SU-DHL-6 (cell line): ENCODE data around the gene RPL18A.

ENCODE experiments used
- H2AFZ ChIP-seq: fragments of 200-600 bp; sonication (generic); 2 replicates; pipeline ENCODE4 v1.6.1; 2014; ENCODE audit warnings: low read depth, mild to moderate bottlenecking, moderate library complexity, mixed read lengths, antibody characterized with exemption, low read length; ENCODE audit not compliant: severe bottlenecking
- H3F3A ChIP-seq: fragments of 200-600 bp; shearing (Covaris generic); 2 replicates; pipeline ENCODE4 v1.6.0; 2016; ENCODE audit warnings: antibody characterized with exemption, mild to moderate bottlenecking; ENCODE audit not compliant: insufficient read depth
- H3K27ac ChIP-seq: fragments of 200-600 bp; sonication (generic); 2 replicates; pipeline ENCODE4 v1.5.1; 2016; ENCODE audit warnings: low read depth, mild to moderate bottlenecking, low read length, moderate library complexity, mixed read lengths
- H3K27me3 ChIP-seq: fragments of 200-600 bp; sonication (generic), shearing (Covaris generic); 2 replicates; pipeline ENCODE4 v1.6.0; 2014; ENCODE audit warnings: mild to moderate bottlenecking, low read length
- H3K36me3 ChIP-seq: fragments of 200-600 bp; sonication (generic); 2 replicates; pipeline ENCODE4 v1.6.1; 2014; ENCODE audit warnings: mild to moderate bottlenecking, low read length, mixed read lengths
- H3K4me2 ChIP-seq: fragments of 300-600, 200-600 bp; shearing (Covaris generic), sonication (generic); 2 replicates; pipeline ENCODE4 v1.6.0; 2014; ENCODE audit warnings: low read length, low read depth, mild to moderate bottlenecking; ENCODE audit not compliant: poor library complexity, severe bottlenecking
- H3K4me3 ChIP-seq: fragments of 200-600 bp; sonication (generic); 2 replicates; pipeline ENCODE4 v1.5.1; 2014; ENCODE audit warnings: antibody characterized with exemption, low read length, mild to moderate bottlenecking, mixed read lengths; ENCODE audit not compliant: insufficient read depth, poor library complexity, severe bottlenecking
- H3K79me2 ChIP-seq: fragments of 200-600 bp; sonication (generic); 2 replicates; pipeline ENCODE4 v1.6.1; 2014; ENCODE audit warnings: mild to moderate bottlenecking, low read length, moderate library complexity; ENCODE audit not compliant: insufficient read depth
- H3K9ac ChIP-seq: fragments of 200-600 bp; sonication (generic); 2 replicates; pipeline ENCODE4 v1.7.0; 2014; ENCODE audit warnings: mild to moderate bottlenecking, low read length
- H3K9me2 ChIP-seq: fragments of 200-600 bp; sonication (generic); replicated peaks from 2 replicates; pipeline ENCODE4 v1.6.1; 2014; ENCODE audit warnings: low read length; ENCODE audit not compliant: insufficient read depth
- H3K9me3 ChIP-seq: fragments of 200-600 bp; sonication (generic); 2 replicates; pipeline ENCODE4 v1.6.1; 2014; ENCODE audit warnings: low read length, mixed read lengths; ENCODE audit not compliant: insufficient read depth
- H4K20me1 ChIP-seq: fragments of 200-600 bp; sonication (generic); 2 replicates; pipeline ENCODE4 v1.6.1; 2014; ENCODE audit warnings: low read depth, mild to moderate bottlenecking, antibody characterized with exemption, low read length, moderate library complexity, mixed read lengths
- EZH2phosphoT487 ChIP-seq: fragments of 200-600 bp; sonication (generic), shearing (Covaris generic); conservative IDR thresholded peaks from 2 replicates; pipeline ENCODE4 v1.6.1; 2018; ENCODE audit warnings: mild to moderate bottlenecking, antibody characterized with exemption, low read length, moderate library complexity, mixed read lengths
- TF ChIP-seq, protein P1 (sequence below): fragments of 200-600 bp; sonication (generic); IDR thresholded peaks from one replicate; pipeline ENCODE4 v1.5.1; 2017; ENCODE audit warnings: antibody characterized with exemption, mild to moderate bottlenecking, low read length, moderate library complexity; ENCODE audit not compliant: insufficient read depth, poor library complexity, severe bottlenecking

RPL18A gene

DNA sequence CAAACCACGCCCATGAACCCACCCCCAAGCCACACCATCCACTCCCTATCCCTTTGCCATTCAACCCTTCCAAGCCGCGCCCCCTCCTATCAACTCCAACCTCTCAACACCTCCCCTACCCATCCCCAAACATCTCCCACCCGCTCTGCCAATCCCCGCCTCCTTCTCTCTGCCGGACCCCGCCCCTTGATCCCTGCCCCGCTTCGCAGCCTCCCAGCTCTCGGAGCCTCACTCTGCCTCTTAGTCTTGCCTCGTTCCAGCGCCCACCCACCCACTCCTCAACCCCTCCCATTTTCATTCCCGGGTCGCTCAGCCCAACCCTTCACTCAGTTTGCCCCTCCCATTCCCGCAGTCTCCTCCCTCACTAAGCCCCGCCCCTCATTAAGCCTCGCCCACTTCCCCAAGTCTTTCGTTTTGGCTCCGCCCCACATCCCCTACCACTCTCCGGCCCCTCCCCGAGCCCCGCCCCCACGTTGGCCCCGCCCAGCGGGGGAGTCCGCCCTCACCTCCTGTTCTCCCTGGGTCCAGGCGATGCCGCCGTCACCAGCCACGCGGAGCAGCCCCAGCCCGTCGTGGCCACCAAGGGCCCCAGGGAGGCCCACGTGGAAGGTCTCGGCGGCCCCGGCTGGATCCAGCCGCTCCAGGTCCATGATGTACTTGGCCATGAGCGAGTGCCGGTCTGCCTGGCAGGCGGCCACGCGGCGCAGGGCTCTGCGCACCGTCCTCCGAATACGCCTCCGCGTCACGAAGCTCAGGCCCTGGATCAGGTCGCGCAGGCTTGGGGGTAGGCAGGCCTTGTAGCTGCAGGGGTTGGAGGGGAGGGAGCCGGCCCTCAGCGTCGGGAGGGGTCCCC lies 17.7 kb upstream of the RPL18A start:
- H3K27ac ChIP-seq, result no peak overlapping the region
- H3K9ac ChIP-seq, result no peak overlapping the region
- H4K20me1 ChIP-seq, result no peaks in the 10 kb centered on the region
- no peak overlapping the region for H2AFZ ChIP-seq
- H3K4me3 ChIP-seq, result no peak overlapping the region
- TF ChIP-seq, protein P1, sequence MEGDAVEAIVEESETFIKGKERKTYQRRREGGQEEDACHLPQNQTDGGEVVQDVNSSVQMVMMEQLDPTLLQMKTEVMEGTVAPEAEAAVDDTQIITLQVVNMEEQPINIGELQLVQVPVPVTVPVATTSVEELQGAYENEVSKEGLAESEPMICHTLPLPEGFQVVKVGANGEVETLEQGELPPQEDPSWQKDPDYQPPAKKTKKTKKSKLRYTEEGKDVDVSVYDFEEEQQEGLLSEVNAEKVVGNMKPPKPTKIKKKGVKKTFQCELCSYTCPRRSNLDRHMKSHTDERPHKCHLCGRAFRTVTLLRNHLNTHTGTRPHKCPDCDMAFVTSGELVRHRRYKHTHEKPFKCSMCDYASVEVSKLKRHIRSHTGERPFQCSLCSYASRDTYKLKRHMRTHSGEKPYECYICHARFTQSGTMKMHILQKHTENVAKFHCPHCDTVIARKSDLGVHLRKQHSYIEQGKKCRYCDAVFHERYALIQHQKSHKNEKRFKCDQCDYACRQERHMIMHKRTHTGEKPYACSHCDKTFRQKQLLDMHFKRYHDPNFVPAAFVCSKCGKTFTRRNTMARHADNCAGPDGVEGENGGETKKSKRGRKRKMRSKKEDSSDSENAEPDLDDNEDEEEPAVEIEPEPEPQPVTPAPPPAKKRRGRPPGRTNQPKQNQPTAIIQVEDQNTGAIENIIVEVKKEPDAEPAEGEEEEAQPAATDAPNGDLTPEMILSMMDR, result no peak
- no peak for TF ChIP-seq EZH2phosphoT487
- no peaks in the 10 kb centered on the region for H3K27me3 ChIP-seq
- no peaks in the 10 kb centered on the region for H3K9me3 ChIP-seq
- no peaks in the 10 kb centered on the region for H3K9me2 ChIP-seq
- no peak overlapping the region for H3K4me2 ChIP-seq
- H3K36me3 ChIP-seq, result no peaks in the 10 kb centered on the region
- no peaks in the 10 kb centered on the region for H3K79me2 ChIP-seq
- H3F3A ChIP-seq, result no peaks in the 10 kb centered on the region

DNA sequence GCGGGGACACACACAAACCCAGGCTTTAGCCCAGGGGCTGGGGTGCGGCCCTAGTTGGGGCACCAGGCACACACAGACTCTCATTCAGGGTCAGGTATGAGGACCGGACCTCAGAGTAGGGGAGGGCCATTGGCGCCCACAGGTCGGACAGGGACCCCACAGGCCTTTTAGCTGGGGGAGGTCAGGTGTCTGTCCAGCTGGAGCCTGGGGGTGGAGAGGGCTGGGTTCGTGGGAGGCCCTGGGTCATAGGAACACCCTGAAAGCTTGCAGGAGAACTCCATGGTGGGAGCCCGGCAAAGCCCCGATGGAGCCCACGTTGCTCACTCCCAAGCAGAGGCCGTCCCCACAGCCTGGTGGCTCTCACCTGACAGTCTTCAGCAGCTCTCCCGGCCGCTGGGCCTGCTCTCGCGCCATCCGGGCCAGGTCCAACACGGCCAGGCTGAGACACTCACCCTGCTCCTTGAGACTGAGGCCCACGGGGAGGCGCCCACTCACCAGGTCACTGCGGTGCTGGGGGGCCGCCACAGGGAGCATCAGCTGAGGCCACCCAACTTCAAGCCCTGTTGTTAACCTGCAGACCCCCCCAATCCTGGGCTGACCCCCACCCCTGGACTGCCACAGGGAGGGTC lies 16.9 kb upstream of the RPL18A start:
- Histone ChIP-seq H3K9ac (no peak overlapping the region), H3K27me3 (no peaks in the 10 kb centered on the region), H3K9me3 (no peaks in the 10 kb centered on the region), H3K27ac (no peak overlapping the region), H4K20me1 (no peaks in the 10 kb centered on the region), H3K4me2 (no peak overlapping the region), H2AFZ (no peak overlapping the region), H3F3A (no peaks in the 10 kb centered on the region), H3K36me3 (no peaks in the 10 kb centered on the region), H3K79me2 (no peaks in the 10 kb centered on the region), H3K9me2 (no peaks in the 10 kb centered on the region), H3K4me3 (no peak overlapping the region)
- no peak for TF ChIP-seq EZH2phosphoT487
- TF ChIP-seq, protein P1, result no peak

DNA sequence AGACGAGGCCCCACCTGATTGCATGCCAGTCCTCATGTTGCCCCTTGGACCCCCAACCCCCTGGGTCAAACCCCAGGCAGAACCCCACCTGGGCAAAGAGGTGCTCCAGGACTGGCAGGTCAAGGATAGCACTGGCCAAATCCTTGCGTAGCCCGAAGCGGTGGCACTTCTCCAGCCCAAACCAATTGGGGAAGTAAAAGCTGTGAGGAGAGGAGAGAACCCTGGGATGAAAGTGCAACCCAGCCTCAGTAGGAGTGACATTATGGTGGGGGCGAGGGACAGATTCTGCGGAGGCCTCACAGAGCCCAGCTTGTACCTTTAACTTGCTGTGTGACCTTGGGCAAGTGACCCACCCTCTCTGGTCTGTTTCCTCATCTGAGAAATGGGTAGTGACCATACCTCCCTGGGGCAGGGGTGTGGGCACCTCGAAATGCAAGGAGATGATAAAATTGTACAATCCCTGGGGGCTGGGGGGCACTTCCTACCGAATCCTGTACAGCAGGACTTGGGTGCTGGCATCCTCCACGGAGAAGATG lies 16.4 kb upstream of the RPL18A start:
- Histone ChIP-seq H4K20me1 (no peaks in the 10 kb centered on the region), H3K9me3 (no peaks in the 10 kb centered on the region), H3K27ac (no peak overlapping the region), H3K4me2 (no peak overlapping the region), H3F3A (no peaks in the 10 kb centered on the region), H3K9me2 (no peaks in the 10 kb centered on the region), H3K9ac (no peak overlapping the region), H3K27me3 (no peaks in the 10 kb centered on the region), H2AFZ (no peak overlapping the region), H3K36me3 (no peaks in the 10 kb centered on the region), H3K79me2 (no peaks in the 10 kb centered on the region), H3K4me3 (no peak overlapping the region)
- TF ChIP-seq, protein P1, result no peak
- TF ChIP-seq EZH2phosphoT487, result no peak
